ENCODE results near the gene CFAP74. TPM values are rescaled to one million over a fixed set of nuclear protein-coding genes. Genes with fewer than 3 reads are reported as not detected.

The CFAP74 gene
- polyA plus RNA-seq, 3 donors = 0.02 to 0.24 (median 0.22) TPM

- WGBS, 3 donors = 69 to 76% (median 74%) methylated on average over 14 of the region's 14 CpGs
- no peak overlapping the region for H3K27ac ChIP-seq (ENCODE audit: low read depth, low read length)
Observed at GRCh38 chr1:1900883-1901640, 102.5 kb downstream of the CFAP74 start.

DNA sequence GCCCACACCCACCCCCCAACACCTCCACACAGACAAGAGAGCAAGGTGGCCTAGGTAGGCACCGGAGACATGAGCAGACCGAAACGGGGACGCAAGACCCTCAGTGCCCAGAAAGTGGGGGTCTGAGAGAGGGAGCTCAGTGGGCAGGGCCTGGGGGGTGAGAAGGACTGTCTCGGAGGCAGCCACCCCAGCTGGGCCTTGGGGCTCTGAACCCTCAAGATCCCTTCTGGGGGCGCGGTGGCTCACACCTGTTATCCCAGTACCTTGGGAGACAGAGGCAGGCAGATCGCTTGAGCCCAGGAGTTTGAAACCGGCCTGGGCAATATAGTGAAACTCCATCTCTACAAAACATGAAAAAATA, 103.6 kb downstream of the CFAP74 start:
- 65 to 87% (median 77%) methylated on average over 9 of the region's 9 CpGs for WGBS, 3 donors
- no peak overlapping the region for H3K27ac ChIP-seq (ENCODE audit: low read depth, low read length)

DNA sequence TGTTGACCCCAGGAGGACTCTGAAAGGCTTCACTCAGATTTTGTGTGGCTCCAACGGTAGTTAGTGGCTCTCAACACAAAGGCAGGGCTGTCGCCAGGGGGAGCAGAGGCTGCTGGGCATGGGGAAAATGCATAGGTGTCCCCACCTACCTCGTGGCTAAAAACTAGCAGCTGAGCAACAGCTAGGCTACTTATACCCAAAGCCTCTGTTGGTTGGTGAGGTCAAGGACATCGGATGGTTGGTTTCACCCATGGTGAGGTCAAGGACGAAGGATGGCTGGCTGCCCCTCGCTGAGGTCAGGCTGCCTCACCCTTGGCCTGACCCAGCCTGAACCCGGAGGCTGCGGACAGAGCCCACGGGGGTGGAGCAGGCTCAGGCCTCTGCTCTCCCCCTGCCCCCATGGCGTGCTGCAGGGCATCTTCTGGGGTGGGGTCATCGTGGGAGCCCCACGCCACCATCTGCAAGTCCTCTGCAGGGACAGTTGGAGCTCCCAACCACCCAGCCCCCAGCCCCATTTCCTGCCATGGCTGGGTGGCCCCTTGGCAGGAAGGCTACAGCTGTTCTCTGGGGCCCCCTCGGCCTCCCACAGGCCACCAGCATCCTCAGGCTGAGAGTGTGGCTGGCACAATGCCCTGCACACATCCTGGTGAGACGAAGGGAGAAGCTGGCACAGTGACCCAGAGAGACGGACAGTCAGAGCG, 104.2 kb downstream of the CFAP74 start:
- WGBS, 3 donors = 39 to 56% (median 49%) methylated on average over 16 of the region's 16 CpGs
- no peak overlapping the region for H3K27ac ChIP-seq (ENCODE audit: low read depth, low read length)

- H3K27ac ChIP-seq (ENCODE audit: low read depth, low read length) = no peak overlapping the region
- WGBS, 3 donors = 92 to 94% (median 93%) methylated on average over 6 of the region's 6 CpGs
Observed at GRCh38 chr1:1898246-1898933, 105.2 kb downstream of the CFAP74 start.

DNA sequence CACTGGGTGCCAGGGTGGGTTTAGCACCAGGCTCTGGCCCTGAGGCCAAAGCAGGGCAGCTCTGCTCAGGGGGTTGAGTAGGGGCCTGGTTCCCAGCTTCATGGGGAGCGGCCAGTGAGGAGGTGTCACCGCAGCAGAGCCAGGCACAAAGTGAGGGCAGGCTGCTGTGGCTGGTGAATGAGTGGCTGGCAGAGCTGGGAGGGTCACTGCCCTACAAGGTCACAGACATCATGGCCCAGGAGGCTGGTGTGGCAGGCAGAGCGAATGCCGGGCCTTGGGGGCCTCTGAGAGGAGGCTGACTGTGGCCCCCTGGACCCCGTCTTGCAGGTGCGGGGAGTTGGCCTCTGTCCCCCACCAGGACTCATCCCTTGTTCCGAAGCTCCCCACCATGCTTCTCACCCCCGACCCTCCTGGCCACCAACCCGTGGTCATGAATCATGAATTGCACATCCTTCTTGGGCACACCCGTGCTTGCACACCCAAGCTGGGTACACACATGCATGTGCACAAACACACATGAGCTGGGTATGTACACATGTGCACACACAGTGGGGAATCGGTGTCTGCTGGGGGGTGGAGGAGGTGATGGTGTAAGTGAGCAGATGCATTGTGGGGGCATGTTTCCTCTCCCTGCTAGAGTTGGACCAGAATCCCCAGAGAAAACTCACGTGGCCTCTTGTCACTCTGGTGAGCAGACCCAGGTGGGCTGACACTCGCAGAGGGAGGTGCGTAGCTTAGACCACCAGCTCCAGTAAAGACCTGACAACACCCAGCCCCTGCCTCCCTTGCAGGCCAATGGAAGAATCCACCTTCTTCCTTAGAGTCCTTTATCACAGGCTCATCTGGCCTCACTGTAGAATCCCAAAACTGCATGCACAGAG, 107.9 kb downstream of the CFAP74 start:
- WGBS, 3 donors = 68 to 74% (median 69%) methylated on average over 14 of the region's 14 CpGs
- H3K27ac ChIP-seq (ENCODE audit: low read depth, low read length) = no peak overlapping the region

DNA sequence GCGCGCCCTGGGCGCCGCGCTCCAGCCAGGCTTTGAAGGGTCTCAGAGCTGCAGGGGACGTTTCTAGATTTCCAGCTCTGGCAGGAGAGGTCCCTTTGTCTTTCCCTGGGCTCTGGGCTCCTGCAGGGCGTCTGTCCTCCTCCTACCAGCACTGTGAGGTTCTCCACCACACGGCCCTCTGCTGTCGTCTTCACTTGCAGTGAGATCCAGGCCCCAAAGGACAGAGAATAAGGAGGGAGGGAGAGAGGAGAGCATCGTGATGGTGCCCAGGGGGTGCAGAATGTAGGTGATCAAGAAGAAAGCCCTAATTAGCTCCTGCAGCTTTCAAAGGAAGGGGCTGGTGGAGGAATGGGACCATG, 108.5 kb downstream of the CFAP74 start:
- WGBS, 3 donors = 41 to 49% (median 48%) methylated on average over 10 of the region's 10 CpGs
- no peak overlapping the region for H3K27ac ChIP-seq (ENCODE audit: low read depth, low read length)

DNA sequence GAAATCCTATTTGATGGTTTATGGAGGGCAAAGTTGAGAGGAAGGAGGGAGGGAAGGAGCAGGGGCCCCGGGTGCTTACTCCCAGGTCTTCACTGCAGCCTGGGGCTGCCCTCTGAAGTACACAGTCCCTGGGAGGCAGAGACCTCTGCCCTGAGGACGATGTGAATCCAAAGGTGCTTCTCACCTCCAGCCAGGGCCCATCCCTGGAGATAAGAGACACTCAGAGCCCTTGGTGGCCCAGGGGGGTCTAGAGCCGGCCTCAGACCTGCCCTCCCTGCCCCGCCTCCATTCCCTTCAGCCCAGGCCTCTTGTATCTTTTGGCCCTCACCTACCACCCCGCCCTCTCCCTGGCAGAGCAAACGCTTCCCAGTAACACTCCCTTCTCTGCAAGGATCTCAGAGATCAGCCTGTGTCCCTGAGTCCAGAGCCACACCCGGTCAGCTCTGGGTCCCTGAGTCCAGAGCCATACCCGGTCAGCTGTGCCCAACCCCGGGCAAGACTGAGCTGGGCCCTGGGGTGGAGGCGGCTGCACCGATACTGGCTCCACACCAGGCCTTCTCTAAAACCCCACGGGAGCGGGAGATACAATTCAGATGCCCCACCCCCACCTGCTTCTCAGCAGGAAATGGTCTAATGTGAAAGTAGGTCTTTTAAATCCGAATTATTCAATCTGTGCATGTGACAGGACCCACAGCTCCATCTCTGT, 109.1 kb downstream of the CFAP74 start:
- H3K27ac ChIP-seq (ENCODE audit: low read depth, low read length) = no peak overlapping the region
- WGBS, 3 donors = 14 to 35% (median 29%) methylated on average over 14 of the region's 14 CpGs

GRCh38 chr1:1893997-1894353, 109.6 kb downstream of the CFAP74 start:
- WGBS, 3 donors = 88 to 91% (median 89%) methylated on average over 2 of the region's 2 CpGs
- no peak overlapping the region for H3K27ac ChIP-seq (ENCODE audit: low read depth, low read length)

- WGBS, 3 donors = 87 to 89% (median 87%) methylated on average over 19 of the region's 19 CpGs
- H3K27ac ChIP-seq (ENCODE audit: low read depth, low read length) = no peak overlapping the region
Observed at GRCh38 chr1:1893291-1893985, 110.1 kb downstream of the CFAP74 start.

- no peak overlapping the region for H3K27ac ChIP-seq (ENCODE audit: low read depth, low read length)
- WGBS, 3 donors = 71 to 80% (median 72%) methylated on average over 7 of the region's 7 CpGs
Observed at GRCh38 chr1:1892763-1893120, 110.8 kb downstream of the CFAP74 start.

DNA sequence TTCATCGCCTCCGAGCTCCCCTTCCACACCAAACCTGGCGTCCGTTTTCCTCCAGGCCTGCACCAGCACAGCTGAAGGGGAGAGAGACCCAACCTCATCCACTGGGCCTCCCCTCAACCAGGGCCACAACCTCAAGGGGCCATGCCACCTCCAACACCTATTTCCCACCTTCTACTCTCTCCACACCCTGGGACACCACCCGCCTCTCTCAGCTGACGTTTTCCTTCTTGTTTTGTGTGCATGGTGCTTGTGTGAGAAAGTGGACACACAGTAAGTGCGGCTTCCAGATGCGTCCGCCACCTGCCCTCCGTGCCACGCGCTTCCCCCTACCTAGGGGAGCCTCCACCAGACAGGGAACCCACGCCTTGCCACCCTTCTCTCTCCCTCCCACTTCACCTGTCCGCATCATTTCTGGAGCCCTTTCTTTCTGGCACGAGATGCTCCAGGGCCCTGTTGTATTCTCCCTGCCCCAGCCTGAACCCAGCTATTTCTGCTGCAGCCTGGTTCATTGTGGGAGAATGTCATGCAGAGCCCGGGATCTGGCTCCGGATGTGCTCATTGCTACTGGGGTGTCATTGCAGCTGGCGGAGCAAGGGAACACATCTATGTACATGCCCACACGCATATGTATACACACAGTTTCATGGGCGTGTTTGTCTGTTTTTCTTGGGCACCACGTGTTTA, 111.4 kb downstream of the CFAP74 start:
- no peak overlapping the region for H3K27ac ChIP-seq (ENCODE audit: low read depth, low read length)
- WGBS, 3 donors = 39 to 46% (median 46%) methylated on average over 21 of the region's 21 CpGs

GRCh38 chr1:1891349-1892078, 112.1 kb downstream of the CFAP74 start:
- H3K27ac ChIP-seq (ENCODE audit: low read depth, low read length) = no peak overlapping the region
- WGBS, 3 donors = 1% methylated on average over 31 to 55 of the region's 59 CpGs

DNA sequence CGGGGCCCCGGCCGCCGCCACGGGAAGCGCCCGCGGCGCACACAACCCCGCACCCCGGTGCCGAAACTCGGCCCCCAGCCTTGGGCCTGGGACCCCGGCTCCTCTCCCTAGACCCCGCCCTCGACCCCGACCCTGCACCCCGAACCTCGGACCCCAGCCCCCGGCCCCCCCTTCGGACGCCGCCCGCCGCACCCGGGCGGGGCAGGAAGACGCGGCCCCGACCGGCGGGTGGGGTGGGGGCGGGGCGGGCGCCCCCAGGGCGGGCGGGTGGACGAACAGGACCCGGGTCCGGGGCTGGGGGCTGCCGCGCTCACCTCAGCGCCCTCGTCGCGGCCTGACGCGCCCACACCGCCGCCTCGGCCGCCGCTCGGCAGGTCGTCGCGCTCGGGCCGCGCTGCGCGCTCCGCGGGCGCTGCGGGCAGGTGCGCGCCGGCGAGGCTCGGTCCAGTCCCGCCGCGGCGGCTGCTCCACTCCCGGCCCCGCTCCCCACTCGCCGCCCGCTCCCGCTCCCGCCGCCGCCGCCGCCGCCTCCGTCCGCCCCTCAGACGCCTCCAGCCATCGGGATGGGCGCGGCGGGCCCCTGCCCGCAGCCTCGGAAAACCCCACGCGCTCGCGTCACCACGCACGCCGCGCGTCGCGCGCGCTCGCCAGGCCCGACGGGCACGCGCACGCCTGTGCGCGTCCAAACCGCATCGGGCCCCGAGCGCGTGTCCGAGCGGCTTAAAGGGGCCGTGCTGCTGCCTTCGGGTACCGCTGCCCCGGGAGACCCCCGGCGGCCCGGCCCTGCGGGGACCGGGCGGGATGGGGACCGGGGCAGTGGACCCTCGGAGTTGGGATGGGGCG, 112.9 kb downstream of the CFAP74 start, which contains the start of gene GNB1:
Gene GNB1, minus strand, starts transcription at position 582 of the 843 bp plus-strand sequence. CDS start 65,634 bp downstream, outside the sequence.
- 0 to 1% (median 0%) methylated on average over 50 to 124 of the region's 137 CpGs for WGBS, 3 donors
- peak within 1 kb of the TSS; percentile 55 for H3K27ac ChIP-seq (ENCODE audit: low read depth, low read length)

GRCh38 chr1:1889847-1890505, 113.6 kb downstream of the CFAP74 start:
- 0 to 1% (median 0%) methylated on average over 47 to 88 of the region's 88 CpGs for WGBS, 3 donors
- H3K27ac ChIP-seq (ENCODE audit: low read depth, low read length) = peak overlapping the region; percentile 55

Data from adipose tissue (tissue), 3 donors.